ENCODE measurements around the gene IRGQ. TPM values are rescaled to one million over a fixed set of nuclear protein-coding genes. Genes with fewer than 3 reads are reported as not detected.

IRGQ gene
- total and polyA plus RNA-seq, 2 donors (not counting 3 experiments of a cell fraction or from before 2014, with no cell fraction given), result 15.8 to 33.2 TPM

DNA sequence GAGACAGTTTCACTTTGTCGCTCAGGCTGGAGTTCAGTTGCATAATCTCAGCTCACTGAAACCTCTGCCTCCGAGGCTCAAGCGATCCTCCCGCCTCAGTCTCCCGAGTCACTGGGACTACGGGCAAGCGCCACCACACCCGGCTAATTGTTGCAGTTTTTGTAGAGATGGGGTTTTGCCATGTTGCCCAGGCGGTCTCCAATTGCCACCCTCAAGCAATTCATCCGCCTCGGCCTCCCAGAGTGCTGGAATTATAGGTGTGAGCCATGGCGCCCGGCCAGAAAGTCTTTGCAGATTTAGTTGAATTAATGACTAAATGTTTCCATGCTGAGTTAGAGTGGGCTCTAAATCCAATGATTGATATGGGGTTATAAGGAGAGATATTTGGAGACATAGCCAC lies 48.2 kb upstream of the IRGQ start:
- BruUV-seq (replicated peaks), result no TSS peak

More for the DNA sequence above, 48.2 kb upstream of the IRGQ start:
- H3K9me1 ChIP-seq (replicated peaks; ENCODE audit: control insufficient read depth, extremely low read depth, insufficient read depth, low read length), result no peaks in the 10 kb centered on the region
- FAIRE-seq (no peak), DNase-seq (ENCODE audit: low read depth, low spot score) (no peak)
- no peak overlapping the region for H3K4me3 ChIP-seq (replicated peaks in 1 of 3; ENCODE audit: insufficient read depth in 1 of 3, low read depth in 1 of 3, low read length in 3 of 3)
- H3K79me2 ChIP-seq (ENCODE audit: control insufficient read depth, insufficient read depth, low read length), result no peaks in the 10 kb centered on the region
- TF ChIP-seq, protein P1, sequence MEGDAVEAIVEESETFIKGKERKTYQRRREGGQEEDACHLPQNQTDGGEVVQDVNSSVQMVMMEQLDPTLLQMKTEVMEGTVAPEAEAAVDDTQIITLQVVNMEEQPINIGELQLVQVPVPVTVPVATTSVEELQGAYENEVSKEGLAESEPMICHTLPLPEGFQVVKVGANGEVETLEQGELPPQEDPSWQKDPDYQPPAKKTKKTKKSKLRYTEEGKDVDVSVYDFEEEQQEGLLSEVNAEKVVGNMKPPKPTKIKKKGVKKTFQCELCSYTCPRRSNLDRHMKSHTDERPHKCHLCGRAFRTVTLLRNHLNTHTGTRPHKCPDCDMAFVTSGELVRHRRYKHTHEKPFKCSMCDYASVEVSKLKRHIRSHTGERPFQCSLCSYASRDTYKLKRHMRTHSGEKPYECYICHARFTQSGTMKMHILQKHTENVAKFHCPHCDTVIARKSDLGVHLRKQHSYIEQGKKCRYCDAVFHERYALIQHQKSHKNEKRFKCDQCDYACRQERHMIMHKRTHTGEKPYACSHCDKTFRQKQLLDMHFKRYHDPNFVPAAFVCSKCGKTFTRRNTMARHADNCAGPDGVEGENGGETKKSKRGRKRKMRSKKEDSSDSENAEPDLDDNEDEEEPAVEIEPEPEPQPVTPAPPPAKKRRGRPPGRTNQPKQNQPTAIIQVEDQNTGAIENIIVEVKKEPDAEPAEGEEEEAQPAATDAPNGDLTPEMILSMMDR (IDR thresholded peaks at IDR 0.05; ENCODE audit: extremely low read depth in 1 of 2, insufficient read depth in 1 of 2, low read depth in 1 of 2, low read length in 2 of 2), result no peak
- TF ChIP-seq POLR2AphosphoS5 (IDR thresholded peaks at IDR 0.05; ENCODE audit: insufficient read depth, low read depth, low read length), result no peak
- no peak for TF ChIP-seq POLR2A (IDR thresholded peaks at IDR 0.05; ENCODE audit: low read depth, low read length)
- TF ChIP-seq MYC (IDR thresholded peaks at IDR 0.05; ENCODE audit: low read depth, low read length), result no peak
- TF ChIP-seq GATA2 (IDR thresholded peaks at IDR 0.05; ENCODE audit: insufficient read depth, insufficient read length, low read depth, low read length), result no peak
- TF ChIP-seq, protein P2, sequence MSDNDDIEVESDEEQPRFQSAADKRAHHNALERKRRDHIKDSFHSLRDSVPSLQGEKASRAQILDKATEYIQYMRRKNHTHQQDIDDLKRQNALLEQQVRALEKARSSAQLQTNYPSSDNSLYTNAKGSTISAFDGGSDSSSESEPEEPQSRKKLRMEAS (IDR thresholded peaks at IDR 0.05; ENCODE audit: insufficient read depth, insufficient read length), result no peak
- TF ChIP-seq FOS (IDR thresholded peaks at IDR 0.05; ENCODE audit: borderline replicate concordance, insufficient read depth, low read length), result no peak
- no peak for TF ChIP-seq EZH2 (IDR thresholded peaks at IDR 0.05; ENCODE audit: borderline replicate concordance, low read depth, low read length, severe bottlenecking)
- no peak for TF ChIP-seq JUN (IDR thresholded peaks at IDR 0.05; ENCODE audit: borderline replicate concordance, insufficient read depth, insufficient read length, low read depth)
- peaks cover 5 to 8% of the 10 kb centered on the region in 2 experiments for H3K27me3 ChIP-seq (ENCODE audit: control insufficient read depth in 2 of 2, insufficient read depth in 2 of 2, low read length in 2 of 2)
- H3K9ac ChIP-seq (replicated peaks; ENCODE audit: extremely low read depth, insufficient read depth, low read length), result no peak overlapping the region
- H3K4me2 ChIP-seq (ENCODE audit: insufficient read depth, low read length), result no peak overlapping the region
- intact Hi-C loops (cut with micrococcal nuclease) (no loop called here), dilution Hi-C loops (cut with MboI; ENCODE audit: extremely low pct_ligation_motif_present, low sequenced_read_pairs) (no loop called here)
- POLR2A ChIA-PET, result no interaction called here
- no peak overlapping the region for H2AFZ ChIP-seq (ENCODE audit: low read depth, low read length)
- H3K9me3 ChIP-seq (replicated peaks; ENCODE audit: control insufficient read depth, insufficient read depth, low read length), result no peaks in the 10 kb centered on the region
- peaks cover 2% of the 10 kb centered on the region in 2 experiments for H3K36me3 ChIP-seq (ENCODE audit: control insufficient read depth in 2 of 2, extremely low read depth in 1 of 2, insufficient read depth in 2 of 2, low read length in 2 of 2)
- H4K20me1 ChIP-seq (replicated peaks; ENCODE audit: control insufficient read depth, extremely low read depth, insufficient read depth, low read length), result no peaks in the 10 kb centered on the region
- CTCF ChIA-PET, result no interaction called here
- H3K4me1 ChIP-seq (ENCODE audit: control insufficient read depth, extremely low read depth, insufficient read depth, low read length), result peaks cover 7% of the 10 kb centered on the region
- H3K27ac ChIP-seq (ENCODE audit: insufficient read depth, low read depth, low read length), result no peak overlapping the region
